Fibroblast of lung (primary cell): ENCODE measurements around the gene CRABP2. TPM values are rescaled to one million over a fixed set of nuclear protein-coding genes. Genes with fewer than 3 reads are reported as not detected.

Source experiments
- DNase-seq, 2 donors: peaks; one replicate each; pipeline versions ENCODE4 v3.0.0 to v3.0.0-alpha.2; 2010; ENCODE audit warnings: low read depth in 2 of 2
- H2AFZ ChIP-seq: 2 replicates; pipeline ENCODE4 v1.5.1; 2012; ENCODE audit warnings: low read length, control low read depth, inconsistent platforms
- H3K27ac ChIP-seq: 2 replicates; pipeline ENCODE4 v1.5.1; 2011; ENCODE audit warnings: low read length, control low read depth; ENCODE audit not compliant: insufficient read depth
- H3K27me3 ChIP-seq: 2 replicates; pipeline ENCODE4 v1.5.1; 2011; ENCODE audit warnings: mild to moderate bottlenecking, low read length; ENCODE audit not compliant: control insufficient read depth, insufficient read depth
- H3K36me3 ChIP-seq: 2 replicates; pipeline ENCODE4 v1.5.1; 2011; ENCODE audit warnings: low read length; ENCODE audit not compliant: control insufficient read depth, insufficient read depth
- H3K4me1 ChIP-seq: 2 replicates; pipeline ENCODE4 v1.5.1; 2011; ENCODE audit warnings: low read length; ENCODE audit not compliant: control insufficient read depth, insufficient read depth; ENCODE audit errors: extremely low read depth
- H3K4me2 ChIP-seq: 2 replicates; pipeline ENCODE4 v1.5.1; 2011; ENCODE audit warnings: low read length, control low read depth; ENCODE audit not compliant: insufficient read depth; ENCODE audit errors: extremely low read depth
- H3K4me3 ChIP-seq, 4 experiments: fragments of 200-600 bp in 1 of 4; sonication (generic) in 1 of 4; replicated peaks in 1 of 4; 2 replicates each; pipeline ENCODE4 v1.5.1; 2011 to 2016; ENCODE audit warnings: low read length in 4 of 4, low read depth in 3 of 4, mild to moderate bottlenecking in 3 of 4, control low read depth in 2 of 4, inconsistent platforms in 1 of 4, mixed read lengths in 1 of 4; ENCODE audit not compliant: insufficient read depth in 1 of 4; ENCODE audit errors: control extremely low read depth in 1 of 4
- H3K79me2 ChIP-seq: 2 replicates; pipeline ENCODE4 v1.5.1; 2012; ENCODE audit warnings: mild to moderate bottlenecking, low read length, inconsistent platforms; ENCODE audit not compliant: control insufficient read depth, insufficient read depth
- H3K9ac ChIP-seq: 2 replicates; pipeline ENCODE4 v1.5.1; 2011; ENCODE audit warnings: mild to moderate bottlenecking, low read length, control low read depth; ENCODE audit not compliant: insufficient read depth
- H3K9me3 ChIP-seq: 2 replicates; pipeline ENCODE4 v1.5.1; 2012; ENCODE audit warnings: low read depth, low read length; ENCODE audit not compliant: control insufficient read depth, insufficient read depth
- H4K20me1 ChIP-seq: 2 replicates; pipeline ENCODE4 v1.5.1; 2011; ENCODE audit warnings: low read length; ENCODE audit not compliant: control insufficient read depth, insufficient read depth; ENCODE audit errors: extremely low read depth
- EZH2 ChIP-seq: IDR thresholded peaks from 2 replicates; pipeline ENCODE4 v1.5.1; 2012; ENCODE audit warnings: low read length, control low read depth, mild to moderate bottlenecking; ENCODE audit errors: missing control alignments
- polyA plus RNA-seq, 2 donors: library from polyadenylated mRNA; depleted of rRNA in 1 of 2; stranded (reverse) in 1 of 2; unstranded in 1 of 2; fragments of >200 nt; gene quantifications; 2 replicates each; pipeline ENCODE4 v1.2.1, GENCODE V29; 2011 to 2012; ENCODE audit warnings: missing spikeins in 1 of 2
- total RNA-seq: library from RNA; depleted of rRNA; stranded (reverse); fragments of >200 nt; gene quantifications from 2 replicates; pipeline ENCODE4 v1.2.1, GENCODE V29; 2014
- TF ChIP-seq, protein P1 (sequence below), 2 donors: IDR thresholded peaks in 1 of 2; conservative IDR thresholded peaks in 1 of 2; 1 replicate in 1 of 2; 2 replicates in 1 of 2; pipeline ENCODE4 v1.5.1; 2011 to 2012; ENCODE audit warnings: low read length in 2 of 2, control low read depth in 1 of 2, inconsistent platforms in 1 of 2, low read depth in 1 of 2, mild to moderate bottlenecking in 1 of 2

The CRABP2 gene
- total and polyA plus RNA-seq, 2 donors (not counting 1 experiment from before 2014, with no cell fraction given), result 48.9 to 70.4 TPM

- DNase-seq, result peak; percentile 74 to 76
Measured at GRCh38 chr1:156663178-156663577, 42.2 kb downstream of the CRABP2 start.

DNA sequence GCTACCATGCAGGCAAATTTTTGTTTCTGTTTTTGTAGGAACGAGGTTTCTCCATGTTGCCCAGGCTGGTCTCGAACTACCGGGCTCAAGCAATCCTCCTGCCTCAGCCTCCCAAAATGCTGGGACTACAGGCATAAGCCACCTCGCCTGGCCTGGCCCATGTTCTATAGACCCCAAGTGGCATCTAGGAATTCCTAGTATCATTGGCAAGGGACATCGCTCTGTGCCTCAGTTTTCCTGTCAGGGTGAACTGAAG lies 42.7 kb downstream of the CRABP2 start:
- Histone ChIP-seq H3K4me2 (no peak overlapping the region), H2AFZ (no peak overlapping the region), H3K79me2 (no peaks in the 10 kb centered on the region), H3K27me3 (no peaks in the 10 kb centered on the region), H3K9me3 (no peaks in the 10 kb centered on the region), H3K4me1 (peaks cover 64% of the 10 kb centered on the region), H4K20me1 (no peaks in the 10 kb centered on the region), H3K9ac (no peak overlapping the region), H3K4me3 (no peak overlapping the region), H3K36me3 (no peaks in the 10 kb centered on the region), H3K27ac (peak overlapping the region; percentile 75)
- TF ChIP-seq EZH2, result no peak
- TF ChIP-seq, protein P1, sequence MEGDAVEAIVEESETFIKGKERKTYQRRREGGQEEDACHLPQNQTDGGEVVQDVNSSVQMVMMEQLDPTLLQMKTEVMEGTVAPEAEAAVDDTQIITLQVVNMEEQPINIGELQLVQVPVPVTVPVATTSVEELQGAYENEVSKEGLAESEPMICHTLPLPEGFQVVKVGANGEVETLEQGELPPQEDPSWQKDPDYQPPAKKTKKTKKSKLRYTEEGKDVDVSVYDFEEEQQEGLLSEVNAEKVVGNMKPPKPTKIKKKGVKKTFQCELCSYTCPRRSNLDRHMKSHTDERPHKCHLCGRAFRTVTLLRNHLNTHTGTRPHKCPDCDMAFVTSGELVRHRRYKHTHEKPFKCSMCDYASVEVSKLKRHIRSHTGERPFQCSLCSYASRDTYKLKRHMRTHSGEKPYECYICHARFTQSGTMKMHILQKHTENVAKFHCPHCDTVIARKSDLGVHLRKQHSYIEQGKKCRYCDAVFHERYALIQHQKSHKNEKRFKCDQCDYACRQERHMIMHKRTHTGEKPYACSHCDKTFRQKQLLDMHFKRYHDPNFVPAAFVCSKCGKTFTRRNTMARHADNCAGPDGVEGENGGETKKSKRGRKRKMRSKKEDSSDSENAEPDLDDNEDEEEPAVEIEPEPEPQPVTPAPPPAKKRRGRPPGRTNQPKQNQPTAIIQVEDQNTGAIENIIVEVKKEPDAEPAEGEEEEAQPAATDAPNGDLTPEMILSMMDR (conservative IDR thresholded peaks at IDR 0.05 in 1 of 2, IDR thresholded peaks at IDR 0.05 in 1 of 2; ENCODE audit: low read depth in 1 of 2, low read length in 2 of 2), result no peak
- no peak for DNase-seq

More at GRCh38 chr1:156663178-156663577, 42.2 kb downstream of the CRABP2 start:
- no peak for TF ChIP-seq EZH2
- TF ChIP-seq, protein P1 (conservative IDR thresholded peaks at IDR 0.05 in 1 of 2, IDR thresholded peaks at IDR 0.05 in 1 of 2; ENCODE audit: low read depth in 1 of 2, low read length in 2 of 2), result no peak
- no peaks in the 10 kb centered on the region for H3K9me3 ChIP-seq
- peak overlapping the region; percentile 75 for H3K27ac ChIP-seq
- no peak overlapping the region for H3K9ac ChIP-seq
- peak overlapping the region; percentile 33 for H3K4me2 ChIP-seq
- no peaks in the 10 kb centered on the region for H3K79me2 ChIP-seq
- H3K36me3 ChIP-seq, result no peaks in the 10 kb centered on the region
- no peaks in the 10 kb centered on the region for H3K27me3 ChIP-seq
- H2AFZ ChIP-seq, result no peak overlapping the region
- H3K4me1 ChIP-seq, result peaks cover 68% of the 10 kb centered on the region
- H4K20me1 ChIP-seq, result no peaks in the 10 kb centered on the region
- H3K4me3 ChIP-seq, result no peak overlapping the region

- Histone ChIP-seq H3K36me3 (no peaks in the 10 kb centered on the region), H3K4me1 (peaks cover 64% of the 10 kb centered on the region), H3K27ac (peak overlapping the region; percentile 75), H3K9me3 (no peaks in the 10 kb centered on the region), H2AFZ (no peak overlapping the region), H3K4me2 (peak overlapping the region; percentile 44), H3K9ac (no peak overlapping the region), H3K79me2 (no peaks in the 10 kb centered on the region), H3K4me3 (no peak overlapping the region), H3K27me3 (no peaks in the 10 kb centered on the region), H4K20me1 (no peaks in the 10 kb centered on the region)
- DNase-seq, result peak in 1 of 2 donors; percentile 67
- TF ChIP-seq, protein P1 (conservative IDR thresholded peaks at IDR 0.05 in 1 of 2, IDR thresholded peaks at IDR 0.05 in 1 of 2; ENCODE audit: low read depth in 1 of 2, low read length in 2 of 2), result no peak
- TF ChIP-seq EZH2, result no peak
Measured at GRCh38 chr1:156662005-156662799, 43.2 kb downstream of the CRABP2 start.
